Activated CD4-positive, alpha-beta T cell treated with anti-CD3 and anti-CD28 coated beads, Interleukin-2, Interleukin-4, amounts not matched to agents 100 ng/mL and 50 ng/mL, durations not matched to agents 16 hours and 8 hours (primary cell): Measurements from ENCODE around the gene RAB23.

Source experiments
- DNase-seq: peaks from one replicate; pipeline ENCODE4 v3.0.0-alpha.2; 2020; ENCODE audit warnings: low spot score

RAB23 gene

DNA sequence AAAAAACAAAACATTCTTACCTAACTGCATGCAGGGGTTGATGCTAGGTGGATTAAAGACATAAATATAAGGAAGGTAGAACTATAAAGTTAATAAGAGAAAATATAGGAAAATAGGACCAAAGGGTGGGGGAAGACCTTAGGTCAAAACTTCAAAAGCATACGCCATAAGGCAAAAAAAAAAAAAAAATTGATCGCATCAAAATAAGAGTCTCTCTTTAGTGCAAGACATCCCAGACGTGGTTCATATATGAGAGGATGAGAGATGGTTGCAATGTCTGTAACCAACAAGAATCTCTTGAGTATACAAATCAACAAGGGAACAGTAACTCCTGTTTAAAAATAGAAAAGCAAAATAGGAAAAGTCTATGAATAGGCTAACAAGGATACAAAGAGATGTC, 41.5 kb downstream of the RAB23 start:
- DNase-seq = no peak

DNA sequence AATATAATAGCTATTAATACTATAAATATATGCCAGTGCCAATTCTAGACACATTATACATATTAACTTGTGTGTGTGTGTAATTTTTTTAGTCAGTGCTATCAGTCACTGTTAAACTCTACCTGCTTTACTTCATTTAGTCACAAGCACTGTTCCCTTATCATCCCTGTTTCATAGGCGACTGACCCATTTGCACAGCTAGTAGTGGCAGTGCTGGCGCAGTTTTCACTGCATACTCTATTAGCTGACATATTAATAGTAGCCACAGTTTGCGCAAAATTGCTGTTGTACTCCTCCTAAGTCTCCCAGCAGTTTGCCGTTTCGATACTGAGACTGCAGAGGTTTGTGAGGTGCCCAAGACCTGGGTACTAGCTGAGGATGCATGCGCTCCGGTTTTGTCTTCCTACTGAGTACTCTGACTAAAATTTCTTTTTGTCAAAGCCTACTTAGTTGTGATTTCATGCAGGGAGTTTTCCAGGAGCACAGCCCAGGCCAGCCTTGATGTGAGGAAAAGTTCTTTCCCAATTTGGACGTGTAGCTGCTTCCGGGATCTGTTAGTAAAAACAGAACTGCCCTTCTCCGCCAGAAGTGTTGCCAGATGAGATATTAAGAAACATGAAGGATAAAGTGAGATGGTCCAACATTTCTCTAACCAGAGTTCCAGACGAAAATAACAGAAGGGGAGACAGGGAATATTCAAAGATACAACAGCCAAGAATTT, 44.4 kb downstream of the RAB23 start:
- no peak for DNase-seq

DNA sequence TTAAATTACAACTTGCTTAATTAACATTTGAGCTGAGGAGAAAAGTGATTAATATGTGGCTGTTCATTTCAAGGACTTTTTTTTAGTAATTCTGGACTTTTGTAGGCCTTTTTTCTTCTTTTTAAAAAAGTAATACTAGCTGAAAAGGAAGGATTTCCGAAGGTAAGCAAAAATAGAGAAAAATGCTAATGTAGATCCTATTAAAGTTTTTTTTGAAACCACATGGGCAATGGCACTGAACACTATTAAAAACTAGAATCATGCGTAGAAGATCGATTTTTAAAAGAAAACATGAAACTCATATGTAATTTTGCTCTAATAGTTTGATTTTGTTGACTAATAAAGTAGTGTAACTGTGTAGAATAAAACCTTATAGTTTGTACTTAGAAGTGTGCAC, 47.6 kb downstream of the RAB23 start:
- no peak for DNase-seq

DNA sequence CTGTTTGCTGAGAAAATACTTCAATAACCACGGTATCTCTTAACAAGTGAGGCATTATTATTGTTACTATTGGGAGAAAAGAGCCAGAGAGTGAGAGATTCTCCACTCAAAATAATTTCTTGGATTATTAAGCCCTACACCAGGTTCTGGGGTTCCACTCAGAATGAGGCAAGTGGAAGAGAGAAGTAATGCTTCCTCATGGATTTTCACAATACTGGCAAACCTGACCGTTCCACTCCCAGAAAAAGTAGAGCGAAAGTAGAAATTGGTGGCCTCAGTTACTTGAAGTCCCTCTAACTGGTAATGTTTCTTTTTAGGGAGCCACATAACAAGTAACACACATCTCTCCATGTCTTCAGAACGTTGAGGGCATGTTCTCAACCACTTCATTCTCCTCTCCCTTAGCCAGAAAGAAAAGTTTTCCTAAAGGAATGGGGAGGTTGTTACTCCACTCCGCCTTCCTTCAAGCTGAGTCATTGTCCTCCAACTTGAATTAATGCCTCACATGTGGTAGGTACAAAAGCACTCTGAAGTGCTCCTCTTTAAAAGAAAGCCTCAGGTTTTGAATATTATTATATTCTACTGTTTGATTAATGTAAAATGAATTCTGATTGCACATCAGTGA, 48.1 kb downstream of the RAB23 start:
- DNase-seq = no peak

DNA sequence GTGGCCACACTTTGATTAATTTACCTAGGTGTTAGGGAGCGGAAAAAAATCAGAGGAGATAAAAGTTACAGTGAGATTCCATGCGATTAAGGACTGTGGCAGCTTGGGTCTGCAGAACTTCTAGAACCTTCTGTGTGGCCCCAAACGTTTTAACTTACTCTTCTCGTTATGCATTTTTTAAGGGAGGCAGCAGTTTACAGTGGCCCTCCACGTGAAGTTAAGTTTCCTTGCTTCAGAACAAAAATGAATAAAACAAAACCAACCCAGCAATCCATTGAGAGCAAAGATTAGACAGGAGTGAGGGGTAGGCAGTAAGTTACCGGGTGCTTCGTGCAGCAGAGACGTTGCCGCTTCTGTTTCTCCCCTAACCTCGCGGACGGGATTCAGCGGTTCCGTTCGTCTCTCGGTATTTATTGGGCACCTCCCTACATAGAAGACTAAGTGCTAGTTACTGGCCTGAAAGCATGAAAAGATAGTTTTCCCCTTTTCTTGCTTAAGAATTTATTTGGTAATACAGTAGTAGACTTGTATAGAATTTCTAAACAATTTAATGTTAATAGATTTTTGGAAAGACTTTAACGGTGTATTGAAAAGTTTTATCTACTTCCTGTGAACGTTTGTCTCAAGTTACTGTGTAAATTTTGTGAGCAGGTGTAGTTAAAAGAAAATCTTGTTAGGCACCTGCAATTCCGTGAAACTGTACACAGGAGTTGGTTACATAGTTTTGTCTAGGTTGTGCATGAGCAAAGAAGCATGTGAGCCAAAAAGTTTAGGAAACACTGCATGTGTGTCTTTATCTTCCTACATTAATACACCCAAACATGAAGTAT, 48.8 kb downstream of the RAB23 start:
- peak; percentile 49 for DNase-seq

DNA sequence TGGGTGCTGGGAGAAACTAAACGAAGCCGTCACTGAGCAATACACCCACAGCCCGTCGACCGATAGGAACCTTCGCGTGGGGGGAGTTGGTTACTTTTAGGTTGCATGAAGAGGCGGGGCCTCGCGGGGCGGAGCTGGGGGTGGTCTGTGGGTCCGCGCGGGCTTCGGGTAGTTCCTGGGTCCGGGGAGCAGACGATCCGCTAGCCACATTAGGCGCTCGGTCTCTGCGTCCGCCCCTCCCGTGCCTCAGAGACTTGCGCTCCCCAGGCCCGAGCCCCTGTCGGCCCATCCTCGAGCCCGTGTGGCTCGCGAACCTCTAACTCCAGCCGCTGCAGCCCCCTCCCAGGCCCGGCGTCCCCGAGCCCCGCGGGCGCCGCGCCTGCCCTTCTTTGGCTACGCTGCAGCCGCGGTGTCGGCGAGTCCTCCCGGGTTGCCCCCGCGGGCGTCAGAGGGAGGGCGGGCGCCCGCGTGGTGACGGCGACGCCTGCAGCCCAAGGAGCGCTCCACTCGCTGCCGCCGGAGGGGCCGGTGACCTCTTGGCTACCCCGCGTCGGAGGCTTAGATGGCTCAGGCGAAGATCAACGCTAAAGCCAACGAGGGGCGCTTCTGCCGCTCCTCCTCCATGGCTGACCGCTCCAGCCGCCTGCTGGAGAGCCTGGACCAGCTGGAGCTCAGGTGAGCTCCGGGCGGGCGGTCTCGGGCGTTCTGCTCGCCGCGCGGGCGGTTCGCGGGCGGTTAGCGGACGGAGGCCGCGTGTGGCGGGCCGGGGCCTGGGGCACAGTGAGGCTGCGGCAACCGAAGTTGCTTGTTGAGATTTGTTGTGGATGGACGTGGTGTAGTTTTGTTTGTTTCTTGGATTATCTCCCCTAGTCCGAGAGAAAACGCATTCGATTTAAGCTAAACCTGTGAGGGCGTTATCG, 49.7 kb downstream of the RAB23 start, which contains the start of gene BAG2:
Gene BAG2, plus strand, starts transcription at position 191 of the 920 bp plus-strand sequence. Its CDS starts 372 bp downstream, at position 563.
- DNase-seq = peak; percentile 96

DNA sequence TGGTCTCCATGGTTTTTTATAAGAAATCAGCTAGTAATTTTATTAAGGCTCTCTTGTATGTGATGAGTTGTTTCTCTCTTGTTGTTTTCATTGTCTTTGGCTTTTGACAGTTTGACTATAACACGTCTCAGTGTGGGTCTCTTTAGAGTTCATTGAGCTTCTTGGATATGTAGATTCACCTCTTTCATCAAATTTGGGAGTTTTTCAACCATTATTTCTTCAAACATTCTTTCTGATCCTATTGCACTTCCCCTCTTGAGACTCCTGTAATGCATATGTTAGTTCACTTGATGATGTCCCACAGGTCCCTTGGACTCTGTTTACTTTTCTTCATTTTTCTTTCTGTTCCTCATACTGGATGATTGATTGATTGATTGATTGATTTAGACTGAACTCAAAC, 57.0 kb downstream of the RAB23 start:
- DNase-seq = no peak

DNA sequence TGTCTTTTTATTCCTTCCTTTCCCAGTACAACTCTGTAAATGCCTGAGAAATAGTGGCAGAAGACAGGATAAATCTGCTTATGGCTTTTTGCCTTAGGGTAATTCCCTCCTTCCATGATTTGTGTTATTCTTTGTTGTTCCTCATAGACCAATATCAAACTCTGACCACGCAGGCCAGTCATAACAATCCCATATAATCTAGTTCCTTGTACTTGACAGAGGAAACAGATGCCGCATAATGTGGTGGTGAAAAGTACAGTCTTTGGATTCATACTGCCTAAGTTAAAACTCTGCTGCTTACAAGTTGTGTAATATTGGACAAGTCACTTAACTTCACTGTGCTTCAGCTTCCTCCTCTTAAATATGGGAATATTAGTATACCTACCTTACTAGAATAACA, 58.2 kb downstream of the RAB23 start:
- DNase-seq = no peak

DNA sequence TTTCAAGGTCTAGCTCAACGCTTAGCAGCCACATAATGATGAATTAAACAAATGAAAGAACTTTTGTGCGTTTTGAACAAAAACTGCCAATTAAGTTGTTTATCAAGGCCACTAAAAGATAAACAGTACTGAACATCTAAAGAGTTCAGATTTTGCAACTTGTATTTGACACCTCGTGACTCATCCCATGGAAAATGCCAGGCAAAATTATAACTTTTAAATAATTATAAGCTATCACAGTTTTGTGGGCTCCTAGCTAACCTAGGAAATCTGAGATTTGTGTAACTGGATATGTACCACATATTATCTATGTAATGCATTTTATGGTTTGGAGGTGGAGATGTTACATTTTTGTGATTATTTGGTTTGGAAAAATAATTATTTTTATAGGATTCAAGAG, 59.6 kb downstream of the RAB23 start:
- DNase-seq = no peak

DNA sequence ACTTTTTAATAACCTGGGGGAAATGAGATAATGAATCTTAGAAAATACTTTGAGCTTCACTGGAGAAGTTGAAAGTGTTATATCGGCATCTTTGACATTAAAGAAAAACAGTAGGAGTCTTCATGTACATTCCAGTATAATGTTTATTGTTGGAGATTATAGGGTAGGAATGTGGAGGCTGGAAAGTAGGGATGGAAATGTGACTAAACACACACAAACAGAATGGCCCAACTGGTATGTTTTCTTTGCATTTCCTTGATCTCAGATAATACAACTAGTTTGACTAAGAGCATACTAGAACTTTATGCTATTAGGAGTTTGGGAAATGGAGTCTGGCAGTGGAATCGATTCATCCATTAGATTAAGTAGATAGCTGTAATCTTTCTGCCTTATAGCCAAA, 60.1 kb downstream of the RAB23 start:
- DNase-seq = no peak

DNA sequence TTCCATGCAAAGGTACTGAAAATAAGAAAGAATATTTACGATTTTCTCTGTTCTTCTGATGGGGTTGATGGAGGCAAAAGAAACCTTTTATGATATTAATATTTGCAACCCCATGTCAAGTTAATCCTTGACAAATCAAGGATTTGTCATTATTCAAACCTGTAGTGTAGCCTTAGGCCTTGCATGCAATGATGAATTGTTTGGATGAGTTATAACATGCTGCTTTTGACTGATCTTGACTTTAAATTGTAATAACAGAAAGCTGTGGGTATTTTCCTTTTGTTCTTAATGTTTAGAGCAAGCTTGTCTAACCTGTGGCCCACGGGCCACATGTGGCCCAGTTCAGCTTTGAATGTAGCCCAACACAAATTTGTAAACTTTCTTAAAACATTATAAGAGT, 63.0 kb downstream of the RAB23 start:
- no peak for DNase-seq

DNA sequence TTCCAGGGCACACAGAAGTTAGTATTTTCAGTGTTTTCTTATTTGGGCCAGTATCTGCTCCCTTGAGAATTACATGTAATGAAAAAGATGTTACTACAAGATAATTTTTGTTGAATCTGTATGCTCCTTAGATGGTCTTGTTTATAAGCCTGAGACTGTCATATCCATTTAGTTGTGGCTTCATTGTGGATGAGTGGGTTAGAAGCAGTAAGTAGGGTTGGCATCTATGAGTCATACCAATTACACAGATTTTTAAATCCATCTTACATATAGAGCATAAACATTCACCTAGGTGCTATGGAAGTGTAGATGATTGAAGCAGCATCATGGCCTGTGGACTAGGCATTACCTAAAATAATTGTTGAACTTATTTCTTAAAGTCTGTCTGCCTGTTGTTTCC, 63.4 kb downstream of the RAB23 start:
- no peak for DNase-seq

DNA sequence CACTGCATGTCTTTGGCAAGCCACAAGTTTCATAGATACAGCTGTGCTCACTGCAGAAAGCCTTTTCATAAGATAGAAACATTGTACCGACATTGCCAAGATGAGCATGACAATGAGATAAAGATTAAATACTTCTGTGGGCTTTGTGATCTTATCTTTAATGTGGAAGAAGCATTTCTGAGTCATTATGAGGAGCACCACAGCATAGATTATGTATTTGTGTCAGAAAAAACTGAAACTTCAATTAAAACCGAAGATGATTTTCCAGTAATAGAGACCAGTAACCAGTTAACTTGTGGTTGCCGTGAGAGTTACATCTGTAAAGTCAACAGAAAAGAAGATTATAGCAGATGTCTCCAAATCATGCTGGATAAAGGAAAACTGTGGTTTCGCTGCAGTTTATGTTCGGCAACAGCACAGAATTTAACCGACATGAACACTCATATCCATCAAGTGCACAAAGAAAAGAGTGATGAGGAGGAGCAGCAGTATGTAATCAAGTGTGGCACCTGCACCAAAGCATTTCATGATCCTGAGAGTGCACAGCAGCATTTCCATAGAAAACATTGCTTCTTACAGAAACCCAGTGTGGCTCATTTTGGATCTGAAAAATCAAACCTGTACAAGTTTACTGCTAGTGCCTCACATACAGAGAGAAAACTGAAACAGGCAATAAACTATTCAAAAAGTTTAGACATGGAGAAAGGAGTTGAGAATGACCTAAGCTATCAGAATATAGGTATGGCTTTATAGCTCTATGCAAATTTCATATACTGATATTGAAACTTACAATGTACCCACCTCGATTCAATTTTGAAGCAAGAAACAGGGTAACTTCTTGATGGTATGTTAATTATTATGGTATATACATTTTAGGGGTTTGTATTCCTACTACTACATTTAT, 73.9 kb downstream of the RAB23 start:
- peak; percentile 78 for DNase-seq

DNA sequence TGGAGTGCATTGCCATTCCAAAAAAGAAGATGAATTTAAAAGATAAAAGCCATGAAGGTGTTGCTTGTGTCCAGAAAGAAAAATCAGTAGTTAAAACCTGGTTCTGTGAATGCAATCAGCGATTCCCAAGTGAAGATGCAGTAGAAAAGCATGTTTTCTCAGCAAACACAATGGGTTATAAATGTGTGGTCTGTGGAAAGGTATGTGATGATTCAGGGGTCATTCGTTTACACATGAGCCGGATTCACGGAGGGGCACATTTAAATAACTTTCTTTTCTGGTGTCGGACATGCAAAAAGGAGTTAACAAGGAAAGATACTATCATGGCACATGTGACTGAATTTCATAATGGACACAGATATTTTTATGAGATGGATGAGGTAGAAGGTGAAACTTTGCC, 74.7 kb downstream of the RAB23 start:
- DNase-seq = no peak

DNA sequence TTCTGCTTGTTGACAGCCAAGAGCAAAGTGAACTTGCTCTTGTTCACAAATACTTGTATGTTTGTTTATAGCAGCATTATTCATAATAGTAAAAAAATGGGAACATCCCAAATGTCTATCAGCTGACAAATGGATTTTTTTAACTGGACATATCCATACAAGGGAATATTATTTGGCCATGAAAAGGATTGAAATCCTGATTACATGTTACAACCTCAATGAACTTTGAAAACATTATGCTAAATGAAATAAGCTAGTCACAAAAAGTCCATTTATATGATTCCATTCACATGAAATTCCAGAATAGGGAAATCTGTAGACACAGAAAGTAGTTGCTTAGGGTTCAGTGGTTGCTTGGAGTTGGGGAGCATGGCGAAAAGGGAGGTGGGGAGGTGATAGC, 78.4 kb downstream of the RAB23 start:
- DNase-seq = no peak

DNA sequence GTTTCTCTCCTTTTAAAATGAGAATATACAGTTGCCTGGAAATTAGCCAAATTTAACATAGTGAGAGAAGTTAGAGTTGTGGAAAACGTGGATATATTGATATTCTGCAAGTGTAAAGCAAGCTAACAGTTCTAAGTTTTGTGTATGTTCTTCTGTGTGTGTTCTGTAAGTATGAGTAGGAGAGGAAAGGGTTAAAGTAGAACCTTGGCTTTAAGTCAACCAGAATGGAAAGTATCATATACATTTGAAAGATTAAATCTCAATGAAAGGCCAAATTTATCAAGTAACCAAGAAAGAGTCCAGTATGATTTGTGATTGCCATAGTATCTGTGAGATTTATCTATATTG, 80.0 kb downstream of the RAB23 start:
- no peak for DNase-seq

DNA sequence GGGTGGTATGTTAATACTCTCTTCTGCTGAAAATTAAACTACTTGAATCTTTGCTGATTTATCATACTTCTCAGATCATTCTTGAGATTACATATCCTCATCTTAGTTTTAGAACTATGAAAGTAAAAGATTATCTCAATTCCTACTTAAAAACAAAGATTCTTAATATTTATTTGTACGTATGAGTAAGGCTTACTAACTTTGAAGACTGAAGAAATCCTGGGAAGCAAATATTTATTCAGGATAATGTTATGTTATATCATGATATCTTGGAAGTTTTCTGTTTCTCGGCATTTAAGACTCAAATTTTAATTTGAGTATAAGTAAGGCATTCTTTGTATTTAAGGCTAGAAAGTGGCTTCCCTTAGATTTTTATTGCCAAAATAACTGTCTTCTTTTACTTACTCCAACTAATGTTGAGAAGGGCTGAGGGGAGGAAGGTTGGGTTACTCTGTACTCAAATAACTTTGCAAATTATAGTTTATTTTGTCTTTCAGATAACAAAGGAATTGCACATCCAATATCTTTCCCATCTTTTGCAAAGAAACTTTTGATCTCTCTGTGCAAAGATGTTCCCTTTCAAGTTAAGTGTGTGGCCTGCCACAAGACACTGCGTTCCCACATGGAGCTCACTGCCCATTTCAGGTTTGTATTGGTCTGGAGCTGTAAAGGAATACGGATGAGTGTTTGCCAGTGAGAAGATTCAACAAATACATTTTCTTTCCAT, 80.5 kb downstream of the RAB23 start:
- DNase-seq = no peak

DNA sequence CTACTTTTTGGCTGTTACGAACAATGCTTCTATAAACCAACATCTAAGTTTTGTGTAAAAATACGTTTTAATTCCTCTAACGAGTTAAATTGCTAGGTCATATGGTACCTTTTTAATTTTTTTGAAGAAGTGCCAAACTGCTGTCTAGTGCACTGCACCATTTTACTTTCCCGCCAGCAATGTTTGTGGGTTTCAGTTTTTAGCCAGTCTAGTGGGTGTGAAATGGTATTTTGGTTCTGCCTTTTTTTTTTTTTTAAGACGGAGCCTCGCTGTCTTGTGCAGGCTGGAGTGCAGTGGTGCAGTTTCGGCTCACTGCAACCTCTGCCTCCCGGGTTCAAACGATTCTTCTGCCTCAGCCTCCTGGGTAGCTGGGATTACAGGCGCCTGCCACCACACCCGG, 84.1 kb downstream of the RAB23 start:
- DNase-seq = no peak

DNA sequence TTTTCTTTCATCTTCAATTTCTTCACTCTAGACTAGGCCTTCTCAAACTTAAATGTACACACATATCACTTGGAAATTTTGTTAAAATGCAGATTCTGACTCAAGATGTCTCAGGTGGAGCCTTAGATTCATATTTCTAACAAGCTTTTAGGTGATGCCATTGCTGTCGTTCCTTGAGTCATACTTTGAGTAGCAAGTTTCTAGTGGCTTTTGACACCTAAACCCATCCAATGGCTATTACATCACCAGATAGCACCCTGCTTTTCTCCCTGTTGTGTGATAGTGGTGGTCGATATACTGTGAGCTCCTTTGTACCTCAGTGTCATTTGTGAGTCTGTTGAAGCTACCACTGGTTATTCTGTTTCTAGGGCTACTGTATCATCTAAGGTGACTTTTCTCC, 84.8 kb downstream of the RAB23 start:
- DNase-seq = peak; percentile 71
